Measurements from ENCODE around the gene COMMD6.
A peak's percentile ranks its signal among the peaks of the same experiment; 100 is the strongest.

The COMMD6 gene

GRCh38 chr13:75518439-75519088, 19.1 kb downstream of the COMMD6 start:
- no peak for DNase-seq

- DNase-seq: no peak
These were observed 23.3 kb downstream of the COMMD6 start for GRCh38 chr13:75514080-75514995.

GRCh38 chr13:75513271-75513670, 24.4 kb downstream of the COMMD6 start:
- DNase-seq: no peak

GRCh38 chr13:75512253-75512652, 25.4 kb downstream of the COMMD6 start:
- no peak for DNase-seq

- no peak for DNase-seq
These were observed 26.5 kb downstream of the COMMD6 start for GRCh38 chr13:75511051-75511625.

GRCh38 chr13:75508002-75508548, 29.6 kb downstream of the COMMD6 start:
- no peak for DNase-seq

GRCh38 chr13:75507027-75508001, 30.3 kb downstream of the COMMD6 start:
- no peak for DNase-seq

- no peak for DNase-seq
These were observed 31.6 kb downstream of the COMMD6 start for GRCh38 chr13:75506018-75506417.

- DNase-seq: no peak
These were observed 32.3 kb downstream of the COMMD6 start for GRCh38 chr13:75505327-75505726.

- DNase-seq: no peak
These were observed 41.7 kb downstream of the COMMD6 start for GRCh38 chr13:75495938-75496337.

- DNase-seq: no peak
These were observed 43.1 kb downstream of the COMMD6 start for GRCh38 chr13:75494491-75494890.

GRCh38 chr13:75493156-75493555, 44.5 kb downstream of the COMMD6 start:
- no peak for DNase-seq

GRCh38 chr13:75492389-75492788, 45.3 kb downstream of the COMMD6 start:
- no peak for DNase-seq

GRCh38 chr13:75491376-75491775, 46.3 kb downstream of the COMMD6 start:
- DNase-seq: no peak

- no peak for DNase-seq
These were observed 48.0 kb downstream of the COMMD6 start for GRCh38 chr13:75489502-75490263.

- DNase-seq: no peak
These were observed 51.2 kb downstream of the COMMD6 start for GRCh38 chr13:75486146-75487062.

GRCh38 chr13:75485286-75486062, 52.2 kb downstream of the COMMD6 start:
- DNase-seq: no peak

- DNase-seq: no peak
These were observed 54.9 kb downstream of the COMMD6 start for GRCh38 chr13:75482820-75483079.

GRCh38 chr13:75482070-75482819, 55.4 kb downstream of the COMMD6 start, which contains the start of gene TBC1D4:
Gene TBC1D4, minus strand, starts transcription at chr13:75482169. Its CDS starts 402 bp downstream, at chr13:75481767.
- peak; percentile 26 for DNase-seq

All from NCI-H510A (cell line).